KMS-11 (cell line): ENCODE results near the gene EFNB2.

Experiments
- H2AFZ ChIP-seq: fragments of 200-600 bp; sonication (generic); 2 replicates; pipeline ENCODE4 v1.6.1; 2016; ENCODE audit warnings: antibody characterized with exemption, mixed run types, low read depth
- H3K27ac ChIP-seq: fragments of 200-600 bp; sonication (generic); 2 replicates; pipeline ENCODE4 v1.6.1; 2016; ENCODE audit warnings: mild to moderate bottlenecking, mixed run types
- H3K27me3 ChIP-seq: fragments of 200-600 bp; sonication (generic); 2 replicates; pipeline ENCODE4 v1.6.1; 2017; ENCODE audit warnings: mild to moderate bottlenecking, low read depth, mixed run types, moderate library complexity; ENCODE audit not compliant: insufficient read depth
- H3K36me3 ChIP-seq: fragments of 200-600 bp; sonication (generic); 2 replicates; pipeline ENCODE4 v1.6.1; 2017; ENCODE audit warnings: mild to moderate bottlenecking, mixed run types; ENCODE audit not compliant: insufficient read depth
- H3K4me1 ChIP-seq: fragments of 200-600 bp; sonication (generic); 2 replicates; pipeline ENCODE4 v1.6.1; 2016; ENCODE audit warnings: mild to moderate bottlenecking, low read depth, mixed run types; ENCODE audit not compliant: poor library complexity, severe bottlenecking
- H3K4me2 ChIP-seq: fragments of 200-600 bp; sonication (generic); 2 replicates; pipeline ENCODE4 v1.7.0; 2016; ENCODE audit warnings: mild to moderate bottlenecking, mixed run types
- H3K4me3 ChIP-seq: fragments of 200-600 bp; sonication (generic); IDR thresholded peaks from 2 replicates; pipeline ENCODE4 v1.6.1; 2017; ENCODE audit warnings: low read depth, low read length, mixed read lengths; ENCODE audit not compliant: insufficient read depth
- H3K79me2 ChIP-seq: fragments of 200-600 bp; sonication (generic); 2 replicates; pipeline ENCODE4 v1.6.1; 2016; ENCODE audit warnings: low read depth, mixed run types; ENCODE audit not compliant: insufficient read depth
- H3K9ac ChIP-seq: fragments of 200-600 bp; sonication (generic); 2 replicates; pipeline ENCODE4 v1.6.1; 2016; ENCODE audit warnings: mild to moderate bottlenecking, mixed run types
- H4K20me1 ChIP-seq: fragments of 200-600 bp; sonication (generic); 2 replicates; pipeline ENCODE4 v1.6.1; 2016; ENCODE audit warnings: mild to moderate bottlenecking, mixed run types; ENCODE audit not compliant: insufficient read depth
- TF ChIP-seq, protein P1 (sequence below): fragments of 200-600 bp; sonication (generic); conservative IDR thresholded peaks from 2 replicates; pipeline ENCODE4 v1.6.1; 2017; ENCODE audit warnings: low read depth, mild to moderate bottlenecking, antibody characterized with exemption, low read length, moderate library complexity, mixed read lengths

Gene EFNB2

DNA sequence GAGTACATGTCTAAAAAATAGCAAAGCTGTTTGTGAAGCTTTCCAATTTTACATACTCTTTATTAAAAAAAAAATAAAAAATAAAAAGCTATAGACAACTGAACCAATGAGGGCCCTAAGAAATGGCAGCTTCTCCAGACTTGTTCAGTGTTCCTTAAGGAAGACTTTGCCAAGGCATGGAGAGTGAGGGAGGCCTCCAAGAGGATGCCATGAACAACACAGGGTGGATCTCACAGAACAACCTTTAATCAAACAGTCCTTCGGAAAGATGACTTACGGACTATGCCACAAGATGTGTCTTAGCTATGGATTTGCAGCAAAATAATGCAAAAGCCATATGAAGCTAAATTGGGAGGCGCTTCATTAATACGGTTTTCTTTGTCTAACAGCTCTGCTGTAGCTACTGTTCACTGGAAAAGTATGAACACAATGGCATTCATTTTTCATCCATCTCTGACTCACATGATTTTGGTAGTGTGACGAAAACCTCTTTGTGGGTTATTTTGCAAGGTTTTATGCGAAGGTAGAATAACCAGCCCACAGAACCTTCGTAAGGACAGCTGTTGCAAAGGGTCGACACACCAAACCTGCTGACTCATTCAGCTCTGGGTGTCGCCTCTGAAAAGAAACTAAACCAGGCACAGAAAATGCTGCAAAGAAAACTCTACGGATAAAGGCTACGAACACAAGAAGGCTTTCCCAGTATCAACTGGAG lies 27.7 kb downstream of the EFNB2 start:
- TF ChIP-seq, protein P1, sequence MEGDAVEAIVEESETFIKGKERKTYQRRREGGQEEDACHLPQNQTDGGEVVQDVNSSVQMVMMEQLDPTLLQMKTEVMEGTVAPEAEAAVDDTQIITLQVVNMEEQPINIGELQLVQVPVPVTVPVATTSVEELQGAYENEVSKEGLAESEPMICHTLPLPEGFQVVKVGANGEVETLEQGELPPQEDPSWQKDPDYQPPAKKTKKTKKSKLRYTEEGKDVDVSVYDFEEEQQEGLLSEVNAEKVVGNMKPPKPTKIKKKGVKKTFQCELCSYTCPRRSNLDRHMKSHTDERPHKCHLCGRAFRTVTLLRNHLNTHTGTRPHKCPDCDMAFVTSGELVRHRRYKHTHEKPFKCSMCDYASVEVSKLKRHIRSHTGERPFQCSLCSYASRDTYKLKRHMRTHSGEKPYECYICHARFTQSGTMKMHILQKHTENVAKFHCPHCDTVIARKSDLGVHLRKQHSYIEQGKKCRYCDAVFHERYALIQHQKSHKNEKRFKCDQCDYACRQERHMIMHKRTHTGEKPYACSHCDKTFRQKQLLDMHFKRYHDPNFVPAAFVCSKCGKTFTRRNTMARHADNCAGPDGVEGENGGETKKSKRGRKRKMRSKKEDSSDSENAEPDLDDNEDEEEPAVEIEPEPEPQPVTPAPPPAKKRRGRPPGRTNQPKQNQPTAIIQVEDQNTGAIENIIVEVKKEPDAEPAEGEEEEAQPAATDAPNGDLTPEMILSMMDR: no peak
- no peak overlapping the region for H3K27ac ChIP-seq
- H3K36me3 ChIP-seq: no peaks in the 10 kb centered on the region
- H3K27me3 ChIP-seq: no peaks in the 10 kb centered on the region
- no peak overlapping the region for H3K9ac ChIP-seq
- H3K79me2 ChIP-seq: no peaks in the 10 kb centered on the region
- H3K4me3 ChIP-seq: no peak overlapping the region
- no peak overlapping the region for H3K4me2 ChIP-seq
- H3K4me1 ChIP-seq: no peaks in the 10 kb centered on the region
- no peak overlapping the region for H2AFZ ChIP-seq
- no peaks in the 10 kb centered on the region for H4K20me1 ChIP-seq

DNA sequence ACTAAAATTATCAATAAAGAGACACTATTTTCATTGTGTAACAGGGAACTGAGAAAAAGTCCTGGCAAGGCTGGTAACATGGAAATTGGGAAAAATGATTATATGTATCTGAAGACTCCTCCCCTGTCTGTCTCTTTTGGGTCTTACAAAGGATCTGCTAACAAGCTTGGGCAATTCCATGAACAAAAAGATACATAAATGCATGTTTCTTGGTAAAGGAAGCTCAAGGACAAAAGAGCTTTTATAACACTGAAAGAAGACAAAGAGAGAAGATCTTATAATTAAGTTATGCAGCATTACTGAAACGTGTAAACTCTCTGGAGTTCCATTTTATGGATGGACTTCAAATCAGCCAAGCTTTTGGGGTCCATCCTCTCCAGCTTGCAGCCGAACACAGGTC lies 29.2 kb downstream of the EFNB2 start:
- Histone ChIP-seq H3K4me1 (no peaks in the 10 kb centered on the region), H4K20me1 (no peaks in the 10 kb centered on the region), H3K27ac (no peak overlapping the region), H3K79me2 (no peaks in the 10 kb centered on the region), H3K9ac (no peak overlapping the region), H3K27me3 (no peaks in the 10 kb centered on the region), H3K4me2 (no peak overlapping the region), H2AFZ (no peak overlapping the region), H3K4me3 (no peak overlapping the region), H3K36me3 (no peaks in the 10 kb centered on the region)
- TF ChIP-seq, protein P1: no peak

DNA sequence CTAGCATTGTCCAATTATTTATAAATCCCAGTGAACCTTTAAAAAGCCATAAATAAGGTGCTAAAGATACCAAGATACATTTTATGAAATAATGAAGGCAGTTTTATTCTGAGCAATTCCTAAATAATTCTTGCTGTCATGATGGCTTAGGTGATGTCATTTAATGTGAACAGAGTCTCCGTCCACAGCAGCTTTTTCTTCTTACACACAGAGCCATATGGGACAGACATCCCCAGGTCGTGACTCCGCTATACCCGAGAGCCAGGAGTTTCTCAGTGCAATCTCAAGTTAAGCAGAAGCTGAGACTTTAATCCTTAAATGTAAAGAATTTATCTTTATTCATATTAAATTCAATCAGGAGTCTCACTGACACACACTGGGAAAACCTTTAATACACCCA lies 29.7 kb downstream of the EFNB2 start:
- Histone ChIP-seq H3K4me1 (peaks cover 5% of the 10 kb centered on the region), H2AFZ (no peak overlapping the region), H4K20me1 (no peaks in the 10 kb centered on the region), H3K36me3 (no peaks in the 10 kb centered on the region), H3K4me3 (no peak overlapping the region), H3K9ac (no peak overlapping the region), H3K4me2 (no peak overlapping the region), H3K27ac (no peak overlapping the region), H3K27me3 (no peaks in the 10 kb centered on the region), H3K79me2 (no peaks in the 10 kb centered on the region)
- TF ChIP-seq, protein P1: no peak

DNA sequence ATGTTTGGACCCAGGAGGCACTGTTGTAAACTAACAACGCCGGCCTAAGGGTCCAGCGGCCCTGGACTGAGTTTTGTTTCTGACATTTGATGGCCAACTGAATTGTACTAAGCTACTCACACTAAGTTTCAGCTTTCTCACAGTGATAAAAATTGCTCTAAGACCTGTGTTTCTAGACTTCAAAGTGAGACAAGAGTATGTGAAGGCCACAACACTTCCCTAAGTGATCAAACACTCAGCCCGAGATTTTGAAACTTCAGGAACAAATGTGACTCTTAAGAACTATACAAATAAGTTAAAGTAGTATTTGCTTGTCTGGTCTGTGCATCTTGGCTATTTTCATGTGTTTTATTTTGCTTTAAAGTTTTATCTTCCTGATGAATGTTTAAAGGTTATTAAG lies 30.2 kb downstream of the EFNB2 start:
- H3K4me2 ChIP-seq: no peak overlapping the region
- no peaks in the 10 kb centered on the region for H3K36me3 ChIP-seq
- H4K20me1 ChIP-seq: no peaks in the 10 kb centered on the region
- H3K4me3 ChIP-seq: no peak overlapping the region
- H3K27ac ChIP-seq: no peak overlapping the region
- TF ChIP-seq, protein P1: no peak
- no peaks in the 10 kb centered on the region for H3K79me2 ChIP-seq
- no peak overlapping the region for H3K9ac ChIP-seq
- no peak overlapping the region for H2AFZ ChIP-seq
- no peaks in the 10 kb centered on the region for H3K27me3 ChIP-seq
- H3K4me1 ChIP-seq: peaks cover 10% of the 10 kb centered on the region
